Measurements from ENCODE around the gene OR10G6. TPM values are rescaled to one million over a fixed set of nuclear protein-coding genes. Genes with fewer than 3 reads are reported as not detected.
"Not testable (repeated sequence)": the region's sequence is repeated elsewhere in the genome, so short reads cannot be mapped to it uniquely, and the experiment has no call there.

OR10G6 gene, protein sequence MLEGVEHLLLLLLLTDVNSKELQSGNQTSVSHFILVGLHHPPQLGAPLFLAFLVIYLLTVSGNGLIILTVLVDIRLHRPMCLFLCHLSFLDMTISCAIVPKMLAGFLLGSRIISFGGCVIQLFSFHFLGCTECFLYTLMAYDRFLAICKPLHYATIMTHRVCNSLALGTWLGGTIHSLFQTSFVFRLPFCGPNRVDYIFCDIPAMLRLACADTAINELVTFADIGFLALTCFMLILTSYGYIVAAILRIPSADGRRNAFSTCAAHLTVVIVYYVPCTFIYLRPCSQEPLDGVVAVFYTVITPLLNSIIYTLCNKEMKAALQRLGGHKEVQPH
- polyA plus RNA-seq (2012; ENCODE audit: insufficient read depth, insufficient read length) = not detected

DNA sequence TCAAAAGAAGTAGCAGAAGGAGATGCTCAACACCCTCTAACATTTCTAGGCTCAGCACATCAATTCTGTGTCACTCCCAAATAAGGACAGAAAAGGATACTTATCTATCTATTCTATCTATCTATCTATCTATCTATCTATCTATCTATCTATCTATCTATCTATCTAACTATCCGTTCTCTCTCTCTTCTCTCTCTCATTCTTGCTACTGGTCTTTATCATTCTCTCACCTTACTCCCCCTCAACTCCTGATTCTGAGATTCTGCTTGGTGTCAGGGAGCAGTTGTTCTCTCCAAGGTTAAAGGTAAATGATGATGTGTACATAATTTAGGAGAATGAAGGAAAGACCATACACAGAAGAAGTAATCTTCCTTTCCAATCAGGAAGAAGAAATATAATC is at the start of gene OR10G6:
OR10G6 (minus strand) TSS at position 43 of the 400 bp plus-strand sequence; CDS start at position 43, 0 bp downstream.
- H3K4me3 ChIP-seq (ENCODE audit: low read length) = no peak within 1 kb of the TSS
- no peak for DNase-seq (ENCODE audit: low read depth, low spot score)

DNA sequence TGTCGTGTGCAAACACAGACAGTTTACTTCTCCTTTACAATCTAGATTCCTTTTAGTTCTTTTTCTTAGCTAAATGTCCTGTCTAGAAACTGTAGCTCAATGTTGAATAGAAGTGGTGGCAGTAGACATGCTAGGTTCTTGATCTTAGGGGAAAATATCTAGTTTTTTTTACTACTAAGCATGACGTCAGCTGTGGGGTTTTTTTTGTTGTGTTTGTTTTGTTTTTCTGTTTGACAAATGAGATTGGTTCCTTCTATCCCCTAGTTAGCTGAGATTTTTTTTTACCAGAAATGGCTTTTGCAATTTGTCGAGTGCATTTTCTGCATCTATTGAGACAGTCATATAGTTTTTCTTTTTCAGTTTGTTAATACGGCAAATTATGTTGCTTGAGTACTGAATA is 48.5 kb upstream of the OR10G6 start:
- no peak overlapping the region for H3K4me3 ChIP-seq (ENCODE audit: low read length)
- DNase-seq (ENCODE audit: low read depth, low spot score) = no peak

DNA sequence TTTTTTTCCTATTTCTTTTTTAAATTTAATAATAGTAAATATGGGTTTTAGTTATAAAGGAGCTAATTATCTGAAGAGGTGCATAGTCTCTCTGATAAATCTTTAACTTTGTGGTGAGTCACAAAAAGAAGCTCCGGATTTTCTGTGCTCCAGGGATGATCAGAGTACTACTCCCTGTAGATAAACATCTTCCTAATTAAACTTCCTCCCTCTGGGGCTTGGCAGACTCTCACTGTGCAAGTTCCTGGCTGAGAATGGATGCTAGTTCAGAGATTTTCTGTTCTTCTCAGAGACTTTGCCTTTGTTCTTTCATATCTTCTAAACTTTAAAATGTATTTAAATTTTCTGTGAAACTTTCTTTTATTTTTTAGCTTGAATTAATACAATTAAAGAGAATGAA is 46.3 kb upstream of the OR10G6 start, which contains the start of gene OR10G7:
OR10G7 (minus strand) TSS at position 72 of the 400 bp plus-strand sequence. CDS start 2,324 bp downstream, outside the sequence.
- no peak within 1 kb of the TSS for H3K4me3 ChIP-seq (ENCODE audit: low read length)
- no peak for DNase-seq (ENCODE audit: low read depth, low spot score)

- DNase-seq (ENCODE audit: low read depth, low spot score) = no peak
- H3K4me3 ChIP-seq (ENCODE audit: low read length) = no peak overlapping the region
Measured at GRCh38 chr11:124039557-124039956, 44.6 kb upstream of the OR10G6 start.

GRCh38 chr11:124036666-124037065 is 41.7 kb upstream of the OR10G6 start:
- DNase-seq (ENCODE audit: low read depth, low spot score) = no peak
- no peak overlapping the region for H3K4me3 ChIP-seq (ENCODE audit: low read length)

DNA sequence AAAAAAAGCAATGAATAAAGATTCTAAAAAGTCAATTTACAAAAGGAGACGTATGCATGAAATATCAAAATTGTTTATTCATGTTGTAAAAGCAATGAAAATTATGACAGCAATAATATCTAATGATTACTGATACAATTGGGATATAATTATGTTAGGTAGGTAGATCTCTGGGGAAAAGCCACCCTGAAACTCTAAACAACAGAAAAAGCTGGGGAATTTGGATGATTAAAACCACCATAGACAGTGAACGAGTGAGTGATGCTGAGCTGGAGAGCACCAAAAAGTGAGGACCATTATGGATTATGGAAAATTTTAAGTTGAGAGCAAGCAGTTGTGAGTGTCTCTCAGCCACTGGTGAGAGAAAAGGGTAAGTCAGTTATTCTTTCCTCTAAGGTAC is 31.5 kb upstream of the OR10G6 start, which contains the start of gene OR10G8:
OR10G8 (plus strand) TSS at position 301 of the 400 bp plus-strand sequence. CDS start 2,825 bp downstream, outside the sequence.
- DNase-seq (ENCODE audit: low read depth, low spot score) = no peak

DNA sequence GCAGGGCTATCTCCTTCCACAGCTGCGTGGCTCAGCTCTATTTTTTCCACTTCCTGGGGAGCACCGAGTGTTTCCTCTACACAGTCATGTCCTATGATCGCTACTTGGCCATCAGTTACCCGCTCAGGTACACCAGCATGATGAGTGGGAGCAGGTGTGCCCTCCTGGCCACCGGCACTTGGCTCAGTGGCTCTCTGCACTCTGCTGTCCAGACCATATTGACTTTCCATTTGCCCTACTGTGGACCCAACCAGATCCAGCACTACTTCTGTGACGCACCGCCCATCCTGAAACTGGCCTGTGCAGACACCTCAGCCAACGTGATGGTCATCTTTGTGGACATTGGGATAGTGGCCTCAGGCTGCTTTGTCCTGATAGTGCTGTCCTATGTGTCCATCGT is 20.9 kb upstream of the OR10G6 start:
- not testable (repeated sequence) for H3K4me3 ChIP-seq (ENCODE audit: low read length); DNase-seq (ENCODE audit: low read depth, low spot score)

More for the DNA sequence above, 31.5 kb upstream of the OR10G6 start, which contains the start of gene OR10G8:
- H3K4me3 ChIP-seq (ENCODE audit: low read length) = no peak within 1 kb of the TSS

GRCh38 chr11:124012697-124013096 is 17.7 kb upstream of the OR10G6 start, which contains the start of gene OR10G4:
OR10G4 (plus strand) TSS chr11:124012997; CDS start chr11:124015575, 2,578 bp downstream.
- no peak for DNase-seq (ENCODE audit: low read depth, low spot score)
- no peak within 1 kb of the TSS for H3K4me3 ChIP-seq (ENCODE audit: low read length)

- no peak overlapping the region for H3K4me3 ChIP-seq (ENCODE audit: low read length)
- no peak for DNase-seq (ENCODE audit: low read depth, low spot score)
Measured at GRCh38 chr11:123979311-123979710, 15.7 kb downstream of the OR10G6 start.

- H3K4me3 ChIP-seq (ENCODE audit: low read length) = no peak within 1 kb of the TSS
- DNase-seq (ENCODE audit: low read depth, low spot score) = no peak
Measured at GRCh38 chr11:123977731-123978347, 17.1 kb downstream of the OR10G6 start, which contains the start of gene OR10S1. OR10S1 (minus strand) TSS chr11:123977781; CDS start chr11:123977664, 117 bp downstream.

- H3K4me3 ChIP-seq (ENCODE audit: low read length) = no peak overlapping the region
- no peak for DNase-seq (ENCODE audit: low read depth, low spot score)
Measured at GRCh38 chr11:123976770-123977560, 18.0 kb downstream of the OR10G6 start.

DNA sequence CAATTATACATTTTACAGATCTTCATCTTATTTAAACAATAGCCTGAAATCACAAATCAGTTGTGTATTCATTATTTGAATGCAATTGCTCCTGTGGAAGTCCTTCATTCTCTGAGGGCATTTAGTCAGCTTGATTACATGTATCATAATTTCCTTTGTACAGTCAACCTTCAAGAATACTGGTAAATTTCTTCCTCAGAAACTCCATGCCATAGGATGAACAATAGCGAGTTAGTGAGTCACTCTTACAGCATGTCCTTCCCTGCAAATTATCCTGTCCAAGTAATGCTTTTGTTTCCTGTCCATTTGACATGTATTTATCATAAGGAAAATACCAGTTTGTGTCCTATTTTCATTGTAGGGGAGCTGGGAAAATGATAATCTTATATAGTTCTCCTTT is 21.1 kb downstream of the OR10G6 start:
- no peak for DNase-seq (ENCODE audit: low read depth, low spot score)
- no peak overlapping the region for H3K4me3 ChIP-seq (ENCODE audit: low read length)

GRCh38 chr11:123956752-123957151 is 38.2 kb downstream of the OR10G6 start:
- H3K4me3 ChIP-seq (ENCODE audit: low read length) = no peak overlapping the region
- DNase-seq (ENCODE audit: low read depth, low spot score) = no peak

DNA sequence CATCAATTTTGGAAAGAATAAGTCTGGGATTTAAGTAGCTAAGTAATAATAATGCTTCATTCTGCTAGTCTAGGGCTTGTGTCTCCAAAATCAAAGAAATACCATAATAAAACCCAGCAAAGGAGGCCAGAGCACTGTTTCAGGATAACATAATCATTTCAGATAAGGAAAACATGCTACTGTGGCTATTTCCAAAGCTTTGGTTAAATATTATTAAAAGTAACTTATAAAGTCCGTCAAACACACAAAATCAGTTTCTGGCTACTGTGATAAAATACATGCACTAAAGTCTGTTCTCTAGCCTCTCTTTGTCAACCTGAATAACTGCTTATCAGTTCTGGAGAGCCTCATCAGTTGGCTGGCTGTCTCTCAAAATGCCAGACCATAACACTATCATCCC is 49.8 kb downstream of the OR10G6 start:
- no peak overlapping the region for H3K4me3 ChIP-seq (ENCODE audit: low read length)

More for the DNA sequence above, 49.8 kb downstream of the OR10G6 start:
- DNase-seq (ENCODE audit: low read depth, low spot score) = no peak

Measured in Jurkat, Clone E6-1 (cell line).